Measurements from ENCODE around the gene PARD3B. TPM values are rescaled to one million over a fixed set of nuclear protein-coding genes. Genes with fewer than 3 reads are reported as not detected.

The PARD3B gene
- total and polyA plus RNA-seq, 12 donors: 0.46 to 12.4 (median 8.3) TPM

- H3K27me3 ChIP-seq: no peaks in the 10 kb centered on the region
- 37 to 42% methylated on average over 3 of the region's 3 CpGs for WGBS, 2 donors
- TF ChIP-seq CTCF (IDR thresholded peaks at IDR 0.05): no peak
- H3K36me3 ChIP-seq: no peaks in the 10 kb centered on the region
- H3K9me3 ChIP-seq: peaks cover 0 to 8% (median 0%) of the 10 kb centered on the region in 11 donors
- no peaks in the 10 kb centered on the region for H3K4me1 ChIP-seq
- H3K4me3 ChIP-seq: no peak overlapping the region
- DNase-seq: no peak
- intact Hi-C loops (cut with DNase I): no loop called here
- H3K27ac ChIP-seq: no peak overlapping the region
- no peak for ATAC-seq
Measured at GRCh38 chr2:204635478-204635877, 90.2 kb downstream of the PARD3B start.

- intact Hi-C loops (cut with DNase I): no loop called here
- DNase-seq (no peak), ATAC-seq (no peak)
- Histone ChIP-seq H3K36me3 (no peaks in the 10 kb centered on the region), H3K27me3 (no peaks in the 10 kb centered on the region), H3K27ac (no peak overlapping the region), H3K4me1 (no peaks in the 10 kb centered on the region), H3K9me3 (no peaks in the 10 kb centered on the region), H3K4me3 (no peak overlapping the region)
- WGBS, 2 donors: 93 to 97% methylated on average over 4 of the region's 4 CpGs
- TF ChIP-seq CTCF (IDR thresholded peaks at IDR 0.05): no peak
Measured at GRCh38 chr2:204638471-204639194, 93.4 kb downstream of the PARD3B start.

- Histone ChIP-seq H3K4me1 (no peaks in the 10 kb centered on the region), H3K36me3 (no peaks in the 10 kb centered on the region), H3K9me3 (no peaks in the 10 kb centered on the region), H3K27ac (no peak overlapping the region), H3K4me3 (no peak overlapping the region), H3K27me3 (no peaks in the 10 kb centered on the region)
- DNase-seq (no peak), ATAC-seq (no peak)
- no peak for TF ChIP-seq CTCF (IDR thresholded peaks at IDR 0.05)
- 91 to 93% methylated on average over 4 of the region's 4 CpGs for WGBS, 2 donors
- intact Hi-C loops (cut with DNase I): no loop called here
Measured at GRCh38 chr2:204643326-204643725, 98.1 kb downstream of the PARD3B start.

- Histone ChIP-seq H3K27me3 (no peaks in the 10 kb centered on the region), H3K27ac (no peak overlapping the region), H3K9me3 (no peaks in the 10 kb centered on the region), H3K4me1 (no peaks in the 10 kb centered on the region), H3K4me3 (no peak overlapping the region), H3K36me3 (no peaks in the 10 kb centered on the region)
- WGBS, 2 donors: 55 to 57% methylated on average over 1 of the region's 1 CpG
- intact Hi-C loops (cut with DNase I): no loop called here
- ATAC-seq (no peak), DNase-seq (no peak)
- no peak for TF ChIP-seq CTCF (IDR thresholded peaks at IDR 0.05)
Measured at GRCh38 chr2:204645018-204645773, 99.9 kb downstream of the PARD3B start.

All from heart right ventricle (tissue), 16 donors.